Endothelial cell (in vitro differentiated cells): ENCODE measurements around the gene REPIN1. TPM values are rescaled to one million over a fixed set of nuclear protein-coding genes. Genes with fewer than 3 reads are reported as not detected.

ENCODE experiments used
- DNase-seq: peaks from one replicate; pipeline ENCODE4 v3.0.0; 2021; ENCODE audit warnings: low spot score
- H3K27ac Mint-ChIP-seq: one replicate; pipeline ENCODE4 v1.8.0; 2021; ENCODE audit warnings: mixed read lengths, inconsistent platforms; ENCODE audit not compliant: unreplicated experiment
- H3K27me3 Mint-ChIP-seq: one replicate; pipeline ENCODE4 v1.8.0; 2021; ENCODE audit warnings: mild to moderate bottlenecking, moderate library complexity, mixed read lengths, inconsistent platforms; ENCODE audit not compliant: unreplicated experiment
- H3K36me3 Mint-ChIP-seq: one replicate; pipeline ENCODE4 v1.8.0; 2021; ENCODE audit warnings: mild to moderate bottlenecking, low read depth, mixed read lengths, inconsistent platforms; ENCODE audit not compliant: unreplicated experiment
- H3K4me1 Mint-ChIP-seq: one replicate; pipeline ENCODE4 v1.8.0; 2021; ENCODE audit warnings: mild to moderate bottlenecking, mixed read lengths, inconsistent platforms; ENCODE audit not compliant: unreplicated experiment
- H3K4me3 Mint-ChIP-seq: one replicate; pipeline ENCODE4 v1.8.0; 2021; ENCODE audit warnings: mild to moderate bottlenecking, mixed read lengths, inconsistent platforms; ENCODE audit not compliant: unreplicated experiment
- H3K9me3 Mint-ChIP-seq: one replicate; pipeline ENCODE4 v1.8.0; 2021; ENCODE audit warnings: mixed read lengths, inconsistent platforms; ENCODE audit not compliant: unreplicated experiment
- total RNA-seq: library from RNA; stranded (reverse); fragmentation: NEBNext Ultra II Directional; extraction: Animal tissue kit (Norgen Biotek cat#: 25700); gene quantifications from one replicate; pipeline ENCODE4 v1.2.1, GENCODE V29; 2021; ENCODE audit not compliant: unreplicated experiment
- TF ChIP-seq, protein P1 (sequence below): fragments of 200-600 bp; sonication (generic); IDR thresholded peaks from one replicate; pipeline ENCODE4 v1.5.0; 2021; ENCODE audit warnings: antibody characterized with exemption; ENCODE audit not compliant: unreplicated experiment

The REPIN1 gene
- total RNA-seq, 1 donor from 2014 or later: 138 TPM

DNA sequence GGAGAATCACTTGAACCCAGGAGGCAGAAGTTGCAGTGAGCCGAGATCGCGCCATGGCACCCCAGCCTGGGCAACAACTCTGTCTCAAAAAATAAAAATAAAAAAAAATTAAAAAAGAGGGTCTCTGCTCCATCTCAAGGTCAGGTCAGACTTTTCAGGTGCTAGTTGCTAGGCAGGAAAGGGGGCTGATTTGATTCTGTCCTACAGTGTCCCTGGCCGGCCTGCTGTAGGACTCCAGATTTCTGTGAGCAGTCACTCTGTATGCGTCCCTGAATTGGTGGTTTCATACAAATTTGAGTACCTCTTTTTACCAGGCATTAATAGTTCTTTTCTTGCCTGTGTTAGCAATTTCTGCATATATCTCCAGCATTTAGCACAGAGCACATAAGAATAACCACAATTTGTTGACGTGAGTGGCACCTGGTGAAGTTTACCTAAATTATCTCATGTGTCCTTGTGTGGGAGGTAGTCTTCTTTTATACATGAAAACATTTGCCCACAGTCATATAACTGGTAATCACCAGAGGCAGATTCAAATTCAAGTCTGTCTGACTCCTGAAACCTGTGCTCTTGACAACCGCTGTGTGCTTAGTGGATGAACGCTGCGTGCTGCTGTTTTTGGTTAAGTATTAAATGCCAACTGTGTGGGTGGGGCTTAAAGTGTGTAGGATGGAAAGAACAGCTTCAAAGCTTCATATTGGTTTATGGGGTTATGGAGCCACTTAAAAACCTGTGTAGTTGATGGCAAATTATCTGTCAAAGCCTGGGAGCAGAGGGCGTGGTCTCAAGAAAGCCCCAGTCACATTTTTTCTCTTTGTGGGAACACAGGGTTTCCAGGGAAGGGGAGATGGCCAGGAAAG lies 7.3 kb downstream of the REPIN1 start:
- no peak for DNase-seq
- TF ChIP-seq, protein P1, sequence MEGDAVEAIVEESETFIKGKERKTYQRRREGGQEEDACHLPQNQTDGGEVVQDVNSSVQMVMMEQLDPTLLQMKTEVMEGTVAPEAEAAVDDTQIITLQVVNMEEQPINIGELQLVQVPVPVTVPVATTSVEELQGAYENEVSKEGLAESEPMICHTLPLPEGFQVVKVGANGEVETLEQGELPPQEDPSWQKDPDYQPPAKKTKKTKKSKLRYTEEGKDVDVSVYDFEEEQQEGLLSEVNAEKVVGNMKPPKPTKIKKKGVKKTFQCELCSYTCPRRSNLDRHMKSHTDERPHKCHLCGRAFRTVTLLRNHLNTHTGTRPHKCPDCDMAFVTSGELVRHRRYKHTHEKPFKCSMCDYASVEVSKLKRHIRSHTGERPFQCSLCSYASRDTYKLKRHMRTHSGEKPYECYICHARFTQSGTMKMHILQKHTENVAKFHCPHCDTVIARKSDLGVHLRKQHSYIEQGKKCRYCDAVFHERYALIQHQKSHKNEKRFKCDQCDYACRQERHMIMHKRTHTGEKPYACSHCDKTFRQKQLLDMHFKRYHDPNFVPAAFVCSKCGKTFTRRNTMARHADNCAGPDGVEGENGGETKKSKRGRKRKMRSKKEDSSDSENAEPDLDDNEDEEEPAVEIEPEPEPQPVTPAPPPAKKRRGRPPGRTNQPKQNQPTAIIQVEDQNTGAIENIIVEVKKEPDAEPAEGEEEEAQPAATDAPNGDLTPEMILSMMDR: no peak
- no peaks in the 10 kb centered on the region for H3K9me3 Mint-ChIP-seq
- peak overlapping the region; percentile 10 for H3K4me3 Mint-ChIP-seq
- H3K4me1 Mint-ChIP-seq: peaks cover 66% of the 10 kb centered on the region
- peaks cover 24% of the 10 kb centered on the region for H3K27me3 Mint-ChIP-seq
- peaks cover 34% of the 10 kb centered on the region for H3K36me3 Mint-ChIP-seq
- peak overlapping the region; percentile 96 for H3K27ac Mint-ChIP-seq

DNA sequence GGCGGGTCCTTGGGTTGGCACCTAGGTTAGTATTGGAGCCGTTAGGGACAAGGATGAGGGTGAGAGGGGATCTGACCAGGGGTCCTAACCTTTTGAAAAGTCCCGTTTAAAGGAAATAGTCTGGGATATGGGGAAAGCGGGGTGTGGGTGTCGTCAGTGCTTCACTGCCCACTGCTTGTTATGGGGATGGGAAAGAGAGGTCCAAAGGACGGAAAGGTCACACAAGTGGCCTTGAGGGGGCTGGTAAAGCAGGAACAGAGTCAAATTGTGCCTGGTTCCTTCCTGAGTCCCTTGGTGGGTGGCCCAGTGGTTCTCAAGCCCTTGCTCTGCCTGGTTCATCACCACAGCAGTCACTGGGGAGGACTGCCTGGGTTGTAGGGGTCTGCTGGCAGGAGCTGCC lies 7.9 kb downstream of the REPIN1 start:
- H3K27ac Mint-ChIP-seq: peak overlapping the region; percentile 96
- H3K9me3 Mint-ChIP-seq: no peaks in the 10 kb centered on the region
- peak overlapping the region; percentile 10 for H3K4me3 Mint-ChIP-seq
- TF ChIP-seq, protein P1: no peak
- peaks cover 33% of the 10 kb centered on the region for H3K36me3 Mint-ChIP-seq
- H3K27me3 Mint-ChIP-seq: peaks cover 24% of the 10 kb centered on the region
- DNase-seq: no peak
- peaks cover 65% of the 10 kb centered on the region for H3K4me1 Mint-ChIP-seq

DNA sequence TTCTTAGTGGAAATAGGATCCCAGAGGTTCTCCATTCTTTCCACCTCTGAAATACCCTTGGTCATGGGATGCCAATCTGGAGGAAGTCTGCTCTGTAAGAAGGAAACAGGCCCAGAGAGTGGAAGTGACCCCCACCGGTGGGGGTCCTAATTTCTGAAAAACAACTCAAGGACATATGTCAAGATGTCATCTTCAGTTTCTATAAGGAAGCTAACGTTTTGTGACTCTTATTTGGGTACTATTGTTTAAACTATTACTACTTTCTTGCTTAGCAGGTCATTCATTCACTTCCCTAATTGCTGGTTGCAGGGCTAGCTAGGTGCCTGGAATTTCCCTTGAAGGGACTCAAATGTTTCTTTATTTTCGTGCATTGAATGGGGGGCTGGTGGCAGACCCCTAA lies 8.6 kb downstream of the REPIN1 start:
- TF ChIP-seq, protein P1: no peak
- DNase-seq: no peak
- peaks cover 65% of the 10 kb centered on the region for H3K4me1 Mint-ChIP-seq
- H3K27ac Mint-ChIP-seq: peak overlapping the region; percentile 96
- peak overlapping the region; percentile 77 for H3K4me3 Mint-ChIP-seq
- no peaks in the 10 kb centered on the region for H3K9me3 Mint-ChIP-seq
- H3K27me3 Mint-ChIP-seq: peaks cover 24% of the 10 kb centered on the region
- H3K36me3 Mint-ChIP-seq: peaks cover 33% of the 10 kb centered on the region

DNA sequence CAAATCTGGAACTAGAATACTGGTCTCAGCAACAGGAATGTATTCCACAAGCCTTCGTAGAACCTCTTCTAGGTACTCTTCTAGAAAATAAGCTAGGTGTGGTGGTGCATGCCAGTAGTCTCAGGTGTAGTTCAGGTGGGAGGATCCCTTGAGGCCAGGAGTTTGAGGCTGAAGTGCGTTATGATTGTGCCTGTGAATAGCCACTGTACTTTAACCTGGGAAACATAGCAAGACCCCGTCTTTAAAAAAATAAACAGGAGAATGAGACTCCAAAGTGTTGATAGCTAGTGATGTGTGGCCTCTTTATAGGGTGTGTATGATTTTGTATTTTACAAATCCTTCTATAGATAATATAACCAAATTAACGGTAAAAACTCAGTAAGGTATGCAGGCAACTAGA lies 9.0 kb downstream of the REPIN1 start:
- Mint-ChIP-seq H3K27me3 (peaks cover 23% of the 10 kb centered on the region), H3K4me3 (peak overlapping the region; percentile 77), H3K9me3 (no peaks in the 10 kb centered on the region), H3K27ac (peak overlapping the region; percentile 96), H3K36me3 (peaks cover 31% of the 10 kb centered on the region), H3K4me1 (peaks cover 63% of the 10 kb centered on the region)
- no peak for DNase-seq
- TF ChIP-seq, protein P1: no peak
